ENCODE data around the gene FAM219B. TPM values are rescaled to one million over a fixed set of nuclear protein-coding genes. Genes with fewer than 3 reads are reported as not detected.
"Not testable (repeated sequence)": the region's sequence is repeated elsewhere in the genome, so short reads cannot be mapped to it uniquely, and the experiment has no call there.

Gene FAM219B
- total RNA-seq, 2 donors from 2014 or later: 65.6 to 98.3 TPM

- Mint-ChIP-seq H3K27ac (no peak overlapping the region), H3K27me3 (no peaks in the 10 kb centered on the region), H3K9me3 (no peaks in the 10 kb centered on the region), H3K4me1 (peaks cover 32% of the 10 kb centered on the region), H3K4me3 (peak overlapping the region; percentile 88), H3K36me3 (ENCODE audit: low read depth) (peaks cover 60% of the 10 kb centered on the region)
- ATAC-seq (replicated peaks): no peak
These were observed 14.3 kb downstream of the FAM219B start for GRCh38 chr15:74892313-74892712.

DNA sequence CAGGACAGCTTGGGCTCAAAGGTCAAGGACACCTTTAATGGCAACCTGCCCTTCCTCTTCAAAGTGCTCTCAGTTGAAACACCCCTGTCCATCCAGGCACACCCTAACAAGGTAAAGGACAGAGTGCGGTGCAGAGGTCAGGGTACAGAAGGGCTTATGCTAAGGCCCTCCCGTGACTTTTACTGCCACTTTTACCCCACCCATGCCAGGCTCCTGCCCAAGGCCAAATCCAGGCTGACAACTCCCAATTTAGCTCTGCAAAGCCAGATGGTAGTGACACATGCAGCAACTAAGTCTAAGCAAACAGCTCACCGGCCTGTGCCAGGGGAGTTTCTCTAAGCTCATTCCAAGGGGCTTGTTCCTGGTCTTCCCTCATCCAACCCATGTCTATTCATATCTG lies 15.2 kb downstream of the FAM219B start:
- Mint-ChIP-seq H3K4me1 (peaks cover 32% of the 10 kb centered on the region), H3K36me3 (ENCODE audit: low read depth) (peaks cover 54% of the 10 kb centered on the region), H3K9me3 (no peaks in the 10 kb centered on the region), H3K4me3 (peak overlapping the region; percentile 88), H3K27me3 (no peaks in the 10 kb centered on the region), H3K27ac (peak overlapping the region; percentile 90)
- no peak for ATAC-seq (replicated peaks)

DNA sequence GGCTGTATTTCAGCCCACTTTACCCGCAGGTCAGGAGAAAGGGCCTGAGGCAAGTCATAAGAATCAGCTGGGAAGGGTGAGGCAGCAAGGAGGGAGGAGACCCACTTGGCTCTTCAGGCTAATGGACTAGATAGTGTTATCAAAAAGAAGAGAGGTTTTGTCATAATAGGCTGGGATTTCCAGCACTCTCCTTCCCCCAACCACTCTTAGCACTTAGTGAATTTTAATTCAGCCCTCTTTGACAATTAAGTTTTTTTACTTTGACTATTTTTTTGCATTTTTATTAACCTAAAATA lies 16.0 kb downstream of the FAM219B start:
- peaks cover 48% of the 10 kb centered on the region for H3K36me3 Mint-ChIP-seq (ENCODE audit: low read depth)
- H3K4me1 Mint-ChIP-seq: peaks cover 32% of the 10 kb centered on the region
- H3K27me3 Mint-ChIP-seq: no peaks in the 10 kb centered on the region
- H3K27ac Mint-ChIP-seq: peak overlapping the region; percentile 90
- ATAC-seq (replicated peaks): no peak
- no peaks in the 10 kb centered on the region for H3K9me3 Mint-ChIP-seq
- peak overlapping the region; percentile 88 for H3K4me3 Mint-ChIP-seq

DNA sequence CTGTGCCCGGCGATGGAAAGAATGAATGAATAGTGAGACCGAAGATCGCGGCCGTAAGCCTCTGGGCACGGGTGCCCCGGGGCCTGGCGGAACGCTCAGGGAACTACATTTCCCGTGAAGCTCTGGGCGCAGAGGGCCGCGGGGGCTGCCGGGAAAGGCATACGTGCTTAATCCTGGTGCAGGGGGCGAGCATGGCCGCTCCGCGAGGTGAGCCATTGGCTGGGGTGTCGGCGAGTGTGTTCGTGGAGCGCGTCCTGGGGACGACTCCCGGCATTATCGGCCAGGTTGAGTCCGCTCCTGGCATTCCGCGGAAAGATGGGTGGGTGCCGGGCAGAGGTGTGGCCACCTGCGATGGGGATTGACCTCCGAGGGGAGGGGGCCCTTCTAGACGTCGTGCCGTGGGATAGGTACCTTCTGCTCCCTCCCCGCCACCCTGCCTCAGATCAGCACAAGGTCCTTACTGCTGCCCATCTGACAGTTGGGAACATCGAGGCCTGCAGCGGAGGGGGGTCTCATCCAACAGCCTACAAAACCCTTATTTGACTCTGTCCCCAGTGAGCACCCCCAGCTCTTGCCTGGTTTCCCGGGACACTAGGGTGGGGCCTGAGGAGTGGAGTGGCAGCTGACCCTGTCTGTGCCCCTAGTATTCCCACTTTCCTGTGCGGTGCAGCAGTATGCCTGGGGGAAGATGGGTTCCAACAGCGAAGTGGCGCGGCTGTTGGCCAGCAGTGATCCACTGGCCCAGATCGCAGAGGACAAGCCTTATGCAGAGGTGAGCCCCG lies 16.6 kb downstream of the FAM219B start, which contains the start of gene MPI:
Gene MPI, plus strand, starts transcription at position 160 of the 782 bp plus-strand sequence. Its CDS starts 32 bp downstream, at position 192.
- H3K4me3 Mint-ChIP-seq: peak within 1 kb of the TSS; percentile 88
- H3K36me3 Mint-ChIP-seq (ENCODE audit: low read depth): peaks cover 44% of the 10 kb centered on the region
- no peaks in the 10 kb centered on the region for H3K9me3 Mint-ChIP-seq
- H3K27me3 Mint-ChIP-seq: no peaks in the 10 kb centered on the region
- H3K4me1 Mint-ChIP-seq: peaks cover 32% of the 10 kb centered on the region
- peak; percentile 98 for ATAC-seq (replicated peaks)
- peak within 1 kb of the TSS; percentile 90 for H3K27ac Mint-ChIP-seq

GRCh38 chr15:74889390-74889882 lies 17.2 kb downstream of the FAM219B start:
- peak overlapping the region; percentile 90 for H3K27ac Mint-ChIP-seq
- H3K9me3 Mint-ChIP-seq: no peaks in the 10 kb centered on the region
- H3K27me3 Mint-ChIP-seq: no peaks in the 10 kb centered on the region
- ATAC-seq (replicated peaks): peak; percentile 17
- peaks cover 44% of the 10 kb centered on the region for H3K36me3 Mint-ChIP-seq (ENCODE audit: low read depth)
- peaks cover 32% of the 10 kb centered on the region for H3K4me1 Mint-ChIP-seq
- peak overlapping the region; percentile 88 for H3K4me3 Mint-ChIP-seq

- H3K27ac Mint-ChIP-seq: peak overlapping the region; percentile 90
- no peak for ATAC-seq (replicated peaks)
- peaks cover 29% of the 10 kb centered on the region for H3K4me1 Mint-ChIP-seq
- peaks cover 41% of the 10 kb centered on the region for H3K36me3 Mint-ChIP-seq (ENCODE audit: low read depth)
- H3K9me3 Mint-ChIP-seq: no peaks in the 10 kb centered on the region
- peak overlapping the region; percentile 88 for H3K4me3 Mint-ChIP-seq
- no peaks in the 10 kb centered on the region for H3K27me3 Mint-ChIP-seq
These were observed 17.9 kb downstream of the FAM219B start for GRCh38 chr15:74888716-74889115.

DNA sequence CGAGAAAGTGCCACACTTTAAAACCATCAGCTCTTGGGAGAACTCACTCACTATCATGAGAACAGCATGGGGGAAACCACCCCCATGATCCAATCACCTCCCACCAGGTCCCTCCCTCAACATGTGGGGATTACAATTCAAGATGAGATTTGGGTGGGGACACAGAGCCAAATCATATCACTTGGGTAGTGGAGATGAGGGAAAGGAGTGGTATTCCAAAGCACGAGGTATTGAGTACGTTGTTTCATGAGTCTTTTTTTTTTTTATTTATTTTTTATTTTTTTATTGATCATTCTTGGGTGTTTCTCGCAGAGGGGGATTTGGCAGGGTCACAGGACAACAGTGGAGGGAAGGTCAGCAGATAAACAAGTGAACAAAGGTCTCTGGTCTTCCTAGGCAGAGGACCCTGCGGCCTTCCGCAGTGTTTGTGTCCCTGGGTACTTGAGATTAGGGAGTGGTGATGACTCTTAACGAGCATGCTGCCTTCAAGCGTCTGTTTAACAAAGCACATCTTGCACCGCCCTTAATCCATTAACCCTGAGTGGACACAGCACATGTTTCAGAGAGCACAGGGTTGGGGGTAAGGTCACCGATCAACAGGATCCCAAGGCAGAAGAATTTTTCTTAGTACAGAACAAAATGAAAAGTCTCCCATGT lies 19.0 kb downstream of the FAM219B start:
- H3K27me3 Mint-ChIP-seq; H3K27ac Mint-ChIP-seq; H3K4me3 Mint-ChIP-seq; ATAC-seq (replicated peaks); H3K9me3 Mint-ChIP-seq: not testable (repeated sequence)
- H3K4me1 Mint-ChIP-seq: peaks cover 19% of the 10 kb centered on the region
- H3K36me3 Mint-ChIP-seq (ENCODE audit: low read depth): peaks cover 30% of the 10 kb centered on the region

DNA sequence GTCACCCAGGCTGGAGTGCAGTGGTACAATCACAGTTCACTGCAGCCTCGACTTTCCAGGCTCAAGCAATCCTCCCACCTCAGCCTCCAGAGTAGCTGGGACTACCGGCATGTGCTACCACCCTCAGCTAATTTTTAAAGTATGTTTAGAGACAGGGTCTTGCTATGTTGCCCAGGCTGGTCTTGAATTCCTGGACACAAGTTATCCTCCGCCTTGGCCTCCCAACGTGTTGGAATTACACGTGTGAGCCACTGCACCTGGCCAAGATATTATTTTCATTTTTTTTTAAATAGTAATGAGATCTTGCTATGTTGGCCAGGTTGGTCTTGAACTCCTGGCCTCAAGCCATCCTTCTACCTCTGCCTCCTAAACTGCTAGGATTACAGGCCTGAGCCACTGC lies 21.2 kb downstream of the FAM219B start:
- Mint-ChIP-seq H3K27me3 (no peaks in the 10 kb centered on the region), H3K4me1 (peaks cover 11% of the 10 kb centered on the region), H3K36me3 (ENCODE audit: low read depth) (peaks cover 8% of the 10 kb centered on the region), H3K27ac (no peak overlapping the region), H3K9me3 (no peaks in the 10 kb centered on the region), H3K4me3 (no peak overlapping the region)
- ATAC-seq (replicated peaks): no peak

- no peaks in the 10 kb centered on the region for H3K36me3 Mint-ChIP-seq (ENCODE audit: low read depth)
- no peak overlapping the region for H3K4me3 Mint-ChIP-seq
- peaks cover 7% of the 10 kb centered on the region for H3K4me1 Mint-ChIP-seq
- ATAC-seq (replicated peaks): no peak
- no peak overlapping the region for H3K27ac Mint-ChIP-seq
- no peaks in the 10 kb centered on the region for H3K9me3 Mint-ChIP-seq
- no peaks in the 10 kb centered on the region for H3K27me3 Mint-ChIP-seq
These were observed 22.0 kb downstream of the FAM219B start for GRCh38 chr15:74884428-74885223.

GRCh38 chr15:74882528-74882927 lies 24.1 kb downstream of the FAM219B start:
- Mint-ChIP-seq H3K36me3 (ENCODE audit: low read depth) (no peaks in the 10 kb centered on the region), H3K4me1 (no peaks in the 10 kb centered on the region), H3K27ac (no peak overlapping the region), H3K27me3 (no peaks in the 10 kb centered on the region), H3K4me3 (no peak overlapping the region), H3K9me3 (no peaks in the 10 kb centered on the region)
- no peak for ATAC-seq (replicated peaks)

- Mint-ChIP-seq H3K9me3 (no peaks in the 10 kb centered on the region), H3K27ac (no peak overlapping the region), H3K27me3 (no peaks in the 10 kb centered on the region), H3K36me3 (ENCODE audit: low read depth) (no peaks in the 10 kb centered on the region), H3K4me1 (peaks cover 4% of the 10 kb centered on the region), H3K4me3 (no peak overlapping the region)
- ATAC-seq (replicated peaks): no peak
These were observed 28.4 kb downstream of the FAM219B start for GRCh38 chr15:74878273-74878672.

DNA sequence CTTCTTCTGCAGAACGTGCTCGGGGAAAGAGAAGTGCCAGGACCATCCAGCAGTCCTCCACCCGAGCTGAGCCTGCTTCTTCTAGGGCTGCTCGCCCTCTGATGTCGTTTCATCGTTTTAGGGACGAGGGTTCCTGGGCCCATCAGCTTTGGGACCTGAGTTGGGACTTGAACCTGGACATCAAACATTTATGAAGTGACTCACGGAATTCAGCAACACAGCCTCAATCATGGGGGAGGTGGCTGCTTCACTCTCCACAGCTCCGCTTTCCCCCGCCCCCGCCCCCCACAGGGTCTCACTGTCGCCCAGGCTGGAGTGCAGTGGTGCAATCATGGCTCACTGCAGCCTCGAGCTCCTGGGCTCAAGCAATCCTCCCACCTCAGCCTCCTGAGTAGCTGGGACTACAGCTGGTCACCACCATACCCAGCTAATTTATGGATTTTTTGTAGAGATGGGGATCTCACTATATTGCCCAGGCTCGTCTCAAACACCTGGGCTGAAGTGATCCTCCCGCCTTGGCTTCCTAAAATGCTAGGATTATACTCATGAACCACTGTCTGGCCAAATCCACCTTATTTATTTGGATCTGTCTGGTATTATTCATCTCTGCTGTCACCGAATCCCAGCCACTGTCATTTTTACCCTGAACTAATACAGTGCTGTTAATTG lies 32.8 kb downstream of the FAM219B start:
- Mint-ChIP-seq H3K9me3 (no peaks in the 10 kb centered on the region), H3K36me3 (ENCODE audit: low read depth) (peaks cover 25% of the 10 kb centered on the region), H3K27ac (peak overlapping the region; percentile 93), H3K4me1 (peaks cover 30% of the 10 kb centered on the region), H3K4me3 (peak overlapping the region; percentile 97), H3K27me3 (no peaks in the 10 kb centered on the region)
- no peak for ATAC-seq (replicated peaks)

GRCh38 chr15:74873036-74873755 lies 33.5 kb downstream of the FAM219B start, which contains the start of gene SCAMP2:
Gene SCAMP2 (minus strand): TSS chr15:74873365. CDS start chr15:74873255, 110 bp downstream.
- Mint-ChIP-seq H3K27me3 (no peaks in the 10 kb centered on the region), H3K9me3 (no peaks in the 10 kb centered on the region), H3K27ac (peak within 1 kb of the TSS; percentile 93), H3K4me1 (peaks cover 32% of the 10 kb centered on the region), H3K36me3 (ENCODE audit: low read depth) (peaks cover 32% of the 10 kb centered on the region), H3K4me3 (peak within 1 kb of the TSS; percentile 97)
- ATAC-seq (replicated peaks): peak; percentile 87
